Heart left ventricle (tissue), 13 donors: ENCODE results near the gene AAGAB.

Source experiments
- POLR2A ChIP-seq, 2 donors: fragments of 450-650 bp; IDR thresholded peaks; one replicate each; pipeline ENCODE4 v1.6.1; 2017; ENCODE audit warnings: antibody characterized with exemption in 2 of 2, mild to moderate bottlenecking in 2 of 2, moderate library complexity in 2 of 2
- TF ChIP-seq, protein P1 (sequence below), 12 donors: fragments of 200-600 bp; sonication (generic) in 4 of 12; IDR thresholded peaks; one replicate each; pipeline versions ENCODE4 v1.5.0 to v1.8.0; 2018 to 2022; ENCODE audit warnings: antibody characterized with exemption in 12 of 12, mild to moderate bottlenecking in 5 of 12
- donor health status: ischemic (EF 13 %, LVEDD 7.1; RV severe dilation, severe dysfunction).
- donor health status: DM: no; HTN: yes; CAD: no.
- donor health status: DM: no; HTN: no; CAD: no.
- donor health status: ischemic (EF 25% LVEDD 6.9; RV normal size, moderate dysfunction).
- donor health status: ischemic (EF 25% LVEDD 5.7; RV mildly dilated, moderate dysfunction).
- donor health status: ischemic (EF 35%, LVEDD 5.7; RV mildly dilated, moderate dysfunction).
- donor health status: nonischemic (EF 11% LVEDD 7.7; RV severe dilation, severe dysfunction).
- donor health status: DM: yes; HTN: yes; CAD: no.
- donor health status: PGD.
- donor health status: ischemic (EF 29% LVEDD 5.4; RV normal size, mild dysfunction).
- donor health status: nonischemic (EF 23%, LVEDD 6.1; RV moderate dilation, normal function).

DNA sequence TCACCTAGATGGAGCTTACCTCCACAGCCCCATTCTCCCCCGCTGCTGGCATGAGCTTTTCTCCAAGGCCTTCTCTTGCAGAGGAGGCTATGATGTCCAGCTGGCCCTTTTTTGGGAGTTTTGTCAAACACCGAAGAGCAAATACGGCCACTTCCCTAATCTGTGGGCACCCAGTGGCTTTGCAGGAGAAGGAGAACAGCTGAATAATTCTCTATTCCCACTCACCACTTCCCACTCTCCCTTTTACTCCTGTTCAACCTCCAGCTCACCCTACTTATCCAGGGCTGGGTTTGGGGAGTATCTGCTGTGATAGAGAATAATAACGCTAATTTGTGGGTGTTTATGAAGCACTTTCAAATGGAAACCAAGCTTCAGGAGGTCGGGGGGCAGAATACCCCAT lies 93.0 kb downstream of the AAGAB start:
- TF ChIP-seq, protein P1, sequence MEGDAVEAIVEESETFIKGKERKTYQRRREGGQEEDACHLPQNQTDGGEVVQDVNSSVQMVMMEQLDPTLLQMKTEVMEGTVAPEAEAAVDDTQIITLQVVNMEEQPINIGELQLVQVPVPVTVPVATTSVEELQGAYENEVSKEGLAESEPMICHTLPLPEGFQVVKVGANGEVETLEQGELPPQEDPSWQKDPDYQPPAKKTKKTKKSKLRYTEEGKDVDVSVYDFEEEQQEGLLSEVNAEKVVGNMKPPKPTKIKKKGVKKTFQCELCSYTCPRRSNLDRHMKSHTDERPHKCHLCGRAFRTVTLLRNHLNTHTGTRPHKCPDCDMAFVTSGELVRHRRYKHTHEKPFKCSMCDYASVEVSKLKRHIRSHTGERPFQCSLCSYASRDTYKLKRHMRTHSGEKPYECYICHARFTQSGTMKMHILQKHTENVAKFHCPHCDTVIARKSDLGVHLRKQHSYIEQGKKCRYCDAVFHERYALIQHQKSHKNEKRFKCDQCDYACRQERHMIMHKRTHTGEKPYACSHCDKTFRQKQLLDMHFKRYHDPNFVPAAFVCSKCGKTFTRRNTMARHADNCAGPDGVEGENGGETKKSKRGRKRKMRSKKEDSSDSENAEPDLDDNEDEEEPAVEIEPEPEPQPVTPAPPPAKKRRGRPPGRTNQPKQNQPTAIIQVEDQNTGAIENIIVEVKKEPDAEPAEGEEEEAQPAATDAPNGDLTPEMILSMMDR (IDR thresholded peaks at IDR 0.05): no peak
- TF ChIP-seq POLR2A (IDR thresholded peaks at IDR 0.05): no peak
